GM18508 (cell line): Measurements from ENCODE around the gene SOD2.
"Not testable (repeated sequence)": the region's sequence is repeated elsewhere in the genome, so short reads cannot be mapped to it uniquely, and the experiment has no call there.

ENCODE experiments used
- ATAC-seq: cut with Tn5 transposase; IDR thresholded peaks from one replicate; pipeline ENCODE4 v1.9.1; 2021; ENCODE audit warnings: moderate number of reproducible peaks; ENCODE audit not compliant: insufficient read depth, unreplicated experiment

SOD2 gene

GRCh38 chr6:159686040-159686439 is 7.0 kb downstream of the SOD2 start:
- ATAC-seq, result no peak

- no peak for ATAC-seq
These were observed 9.1 kb downstream of the SOD2 start for GRCh38 chr6:159684013-159684304.

- ATAC-seq, result no peak
These were observed 10.2 kb downstream of the SOD2 start for GRCh38 chr6:159682810-159683209.

GRCh38 chr6:159682295-159682694 is 10.7 kb downstream of the SOD2 start:
- no peak for ATAC-seq

- ATAC-seq, result no peak
These were observed 11.7 kb downstream of the SOD2 start for GRCh38 chr6:159681191-159681880.

GRCh38 chr6:159680104-159680503 is 12.9 kb downstream of the SOD2 start:
- ATAC-seq, result no peak

- ATAC-seq, result no peak
These were observed 13.7 kb downstream of the SOD2 start for GRCh38 chr6:159679091-159680077.

- ATAC-seq, result no peak
These were observed 14.5 kb downstream of the SOD2 start for GRCh38 chr6:159678574-159678973.

- no peak for ATAC-seq
These were observed 15.4 kb downstream of the SOD2 start for GRCh38 chr6:159677506-159678165.

GRCh38 chr6:159676890-159677505 is 16.0 kb downstream of the SOD2 start:
- no peak for ATAC-seq

GRCh38 chr6:159676236-159676635 is 16.8 kb downstream of the SOD2 start:
- not testable (repeated sequence) for ATAC-seq

GRCh38 chr6:159665868-159666635 is 27.0 kb downstream of the SOD2 start:
- ATAC-seq, result no peak

- ATAC-seq, result not testable (repeated sequence)
These were observed 29.6 kb downstream of the SOD2 start for GRCh38 chr6:159663368-159663889.

GRCh38 chr6:159661977-159662376 is 31.1 kb downstream of the SOD2 start:
- ATAC-seq, result not testable (repeated sequence)

GRCh38 chr6:159655409-159655988 is 37.5 kb downstream of the SOD2 start:
- no peak for ATAC-seq

- ATAC-seq, result no peak
These were observed 38.5 kb downstream of the SOD2 start for GRCh38 chr6:159654483-159655098.

- no peak for ATAC-seq
These were observed 42.7 kb downstream of the SOD2 start for GRCh38 chr6:159650314-159650713.

- no peak for ATAC-seq
These were observed 43.6 kb downstream of the SOD2 start for GRCh38 chr6:159649441-159649840.

- ATAC-seq, result peak; percentile 97
These were observed 46.3 kb downstream of the SOD2 start for GRCh38 chr6:159646733-159647132.
